ENCODE data around the gene INPP5E.

DNA sequence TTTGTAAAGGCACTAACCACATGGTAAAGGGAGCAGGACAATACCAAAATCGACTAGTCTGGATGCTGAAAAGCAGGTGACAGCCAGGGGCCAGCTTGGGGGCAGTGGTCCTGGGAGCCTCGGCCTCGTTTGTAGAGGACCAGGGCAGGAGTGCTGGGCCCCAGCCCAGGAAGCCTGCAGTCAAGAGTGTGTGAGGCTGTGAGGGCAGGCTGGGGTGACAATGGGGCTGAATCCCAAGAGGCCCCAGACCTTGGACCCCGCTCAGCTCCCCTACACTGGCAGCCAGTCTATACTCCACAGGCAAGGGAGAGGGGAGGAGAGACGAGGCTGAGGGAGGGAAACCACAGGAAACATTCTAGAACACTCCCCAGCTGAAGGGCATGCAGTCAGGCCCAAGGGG lies 2.6 kb upstream of the INPP5E start:
- TF ChIP-seq CTCF (IDR thresholded peaks at IDR 0.05), result no peak
- TF ChIP-seq POLR2A (IDR thresholded peaks at IDR 0.05), result no peak

Data from heart left ventricle (tissue), 13 donors.